Measurements from ENCODE around the gene NSUN6. TPM values are rescaled to one million over a fixed set of nuclear protein-coding genes. Genes with fewer than 3 reads are reported as not detected.
"Not testable (repeated sequence)": the region's sequence is repeated elsewhere in the genome, so short reads cannot be mapped to it uniquely, and the experiment has no call there.

The NSUN6 gene
- polyA plus RNA-seq, 4 donors = 6.0 to 21.9 (median 8.5) TPM

GRCh38 chr10:18632500-18632899, 18.9 kb downstream of the NSUN6 start:
- not testable (repeated sequence) for FAIRE-seq; H3K36me3 ChIP-seq (ENCODE audit: control insufficient read depth in 3 of 3, insufficient read depth in 2 of 3, low read depth in 1 of 3, low read length in 3 of 3); H3K4me1 ChIP-seq (ENCODE audit: control insufficient read depth in 3 of 3, insufficient read depth in 2 of 3, low read depth in 1 of 3, low read length in 2 of 3); H3K27me3 ChIP-seq (ENCODE audit: control insufficient read depth in 3 of 3, insufficient read depth in 3 of 3, low read length in 3 of 3); H3K27ac ChIP-seq (ENCODE audit: low read depth in 1 of 3, low read length in 2 of 3); H3K9me3 ChIP-seq (ENCODE audit: control insufficient read depth in 2 of 2, insufficient read depth in 1 of 2, low read depth in 1 of 2, low read length in 1 of 2); DNase-seq; H3K4me3 ChIP-seq (ENCODE audit: low read depth in 1 of 3, low read length in 3 of 3)
- 90 to 97% (median 96%) methylated on average over 2 of the region's 3 CpGs for WGBS, 3 donors

- not testable (repeated sequence) for H3K27me3 ChIP-seq (ENCODE audit: control insufficient read depth in 3 of 3, insufficient read depth in 3 of 3, low read length in 3 of 3); H3K9me3 ChIP-seq (ENCODE audit: control insufficient read depth in 2 of 2, insufficient read depth in 1 of 2, low read depth in 1 of 2, low read length in 1 of 2); FAIRE-seq; H3K4me1 ChIP-seq (ENCODE audit: control insufficient read depth in 3 of 3, insufficient read depth in 2 of 3, low read depth in 1 of 3, low read length in 2 of 3); H3K36me3 ChIP-seq (ENCODE audit: control insufficient read depth in 3 of 3, insufficient read depth in 2 of 3, low read depth in 1 of 3, low read length in 3 of 3)
- Histone ChIP-seq H3K27ac (ENCODE audit: low read depth in 1 of 3, low read length in 2 of 3) (peak overlapping the region; percentile 66 to 80 (median 78)), H3K4me3 (ENCODE audit: low read depth in 1 of 3, low read length in 3 of 3) (peak overlapping the region in 2 of 3 donors; percentile 50 to 71)
- WGBS, 3 donors = 4 to 15% (median 6%) methylated on average over 24 to 25 of the region's 25 CpGs
- peak; percentile 61 to 79 for DNase-seq
Measured at GRCh38 chr10:18627452-18628018, 23.9 kb downstream of the NSUN6 start.

- no peak overlapping the region for H3K4me3 ChIP-seq (ENCODE audit: low read depth in 1 of 3, low read length in 3 of 3)
- no peak for FAIRE-seq
- 13 to 65% (median 50%) methylated on average over 5 of the region's 5 CpGs for WGBS, 3 donors
Measured at GRCh38 chr10:18625886-18626285, 25.5 kb downstream of the NSUN6 start.

GRCh38 chr10:18623671-18624070, 27.7 kb downstream of the NSUN6 start:
- 57 to 88% (median 59%) methylated on average over 1 of the region's 1 CpG for WGBS, 3 donors
- H3K4me1 ChIP-seq (ENCODE audit: control insufficient read depth in 3 of 3, insufficient read depth in 2 of 3, low read depth in 1 of 3, low read length in 2 of 3); H3K9me3 ChIP-seq (ENCODE audit: control insufficient read depth in 2 of 2, insufficient read depth in 1 of 2, low read depth in 1 of 2, low read length in 1 of 2): not testable (repeated sequence)

More at GRCh38 chr10:18625886-18626285, 25.5 kb downstream of the NSUN6 start:
- peak in 1 of 2 donors; percentile 16 for DNase-seq
- Histone ChIP-seq H3K27me3 (ENCODE audit: control insufficient read depth in 3 of 3, insufficient read depth in 3 of 3, low read length in 3 of 3) (no peaks in the 10 kb centered on the region), H3K36me3 (ENCODE audit: control insufficient read depth in 3 of 3, insufficient read depth in 2 of 3, low read depth in 1 of 3, low read length in 3 of 3) (peaks cover 0 to 6% (median 0%) of the 10 kb centered on the region in 3 donors), H3K27ac (ENCODE audit: low read depth in 1 of 3, low read length in 2 of 3) (peak overlapping the region in 1 of 3 donors; percentile 1), H3K9me3 (ENCODE audit: control insufficient read depth in 2 of 2, insufficient read depth in 1 of 2, low read depth in 1 of 2, low read length in 1 of 2) (no peaks in the 10 kb centered on the region), H3K4me1 (ENCODE audit: control insufficient read depth in 3 of 3, insufficient read depth in 2 of 3, low read depth in 1 of 3, low read length in 2 of 3) (peaks cover 0 to 3% (median 3%) of the 10 kb centered on the region in 3 donors)

GRCh38 chr10:18620856-18621255, 30.5 kb downstream of the NSUN6 start:
- Histone ChIP-seq H3K4me1 (ENCODE audit: control insufficient read depth in 3 of 3, insufficient read depth in 2 of 3, low read depth in 1 of 3, low read length in 2 of 3) (peaks cover 0 to 3% (median 0%) of the 10 kb centered on the region in 3 donors), H3K9me3 (ENCODE audit: control insufficient read depth in 2 of 2, insufficient read depth in 1 of 2, low read depth in 1 of 2, low read length in 1 of 2) (no peaks in the 10 kb centered on the region), H3K27ac (ENCODE audit: low read depth in 1 of 3, low read length in 2 of 3) (peak overlapping the region in 1 of 3 donors; percentile 39), H3K27me3 (ENCODE audit: control insufficient read depth in 3 of 3, insufficient read depth in 3 of 3, low read length in 3 of 3) (no peaks in the 10 kb centered on the region), H3K4me3 (ENCODE audit: low read depth in 1 of 3, low read length in 3 of 3) (no peak overlapping the region), H3K36me3 (ENCODE audit: control insufficient read depth in 3 of 3, insufficient read depth in 2 of 3, low read depth in 1 of 3, low read length in 3 of 3) (peaks cover 0 to 2% (median 2%) of the 10 kb centered on the region in 3 donors)
- DNase-seq (no peak), FAIRE-seq (no peak)

More at GRCh38 chr10:18623671-18624070, 27.7 kb downstream of the NSUN6 start:
- FAIRE-seq; H3K4me3 ChIP-seq (ENCODE audit: low read depth in 1 of 3, low read length in 3 of 3); H3K27ac ChIP-seq (ENCODE audit: low read depth in 1 of 3, low read length in 2 of 3); DNase-seq; H3K36me3 ChIP-seq (ENCODE audit: control insufficient read depth in 3 of 3, insufficient read depth in 2 of 3, low read depth in 1 of 3, low read length in 3 of 3); H3K27me3 ChIP-seq (ENCODE audit: control insufficient read depth in 3 of 3, insufficient read depth in 3 of 3, low read length in 3 of 3): not testable (repeated sequence)

- Histone ChIP-seq H3K4me3 (ENCODE audit: low read depth in 1 of 3, low read length in 3 of 3) (no peak overlapping the region), H3K27ac (ENCODE audit: low read depth in 1 of 3, low read length in 2 of 3) (no peak overlapping the region), H3K9me3 (ENCODE audit: control insufficient read depth in 2 of 2, insufficient read depth in 1 of 2, low read depth in 1 of 2, low read length in 1 of 2) (no peaks in the 10 kb centered on the region), H3K4me1 (ENCODE audit: control insufficient read depth in 3 of 3, insufficient read depth in 2 of 3, low read depth in 1 of 3, low read length in 2 of 3) (peaks cover 0 to 3% (median 0%) of the 10 kb centered on the region in 3 donors), H3K27me3 (ENCODE audit: control insufficient read depth in 3 of 3, insufficient read depth in 3 of 3, low read length in 3 of 3) (no peaks in the 10 kb centered on the region), H3K36me3 (ENCODE audit: control insufficient read depth in 3 of 3, insufficient read depth in 2 of 3, low read depth in 1 of 3, low read length in 3 of 3) (peaks cover 0 to 2% (median 0%) of the 10 kb centered on the region in 3 donors)
- no peak for DNase-seq
- FAIRE-seq = no peak
- 98 to 99% (median 98%) methylated on average over 3 of the region's 3 CpGs for WGBS, 3 donors
Measured at GRCh38 chr10:18619016-18619415, 32.4 kb downstream of the NSUN6 start.

- 57 to 63% (median 62%) methylated on average over 3 of the region's 3 CpGs for WGBS, 3 donors
- Histone ChIP-seq H3K27me3 (ENCODE audit: control insufficient read depth in 3 of 3, insufficient read depth in 3 of 3, low read length in 3 of 3) (no peaks in the 10 kb centered on the region), H3K27ac (ENCODE audit: low read depth in 1 of 3, low read length in 2 of 3) (no peak overlapping the region), H3K4me1 (ENCODE audit: control insufficient read depth in 3 of 3, insufficient read depth in 2 of 3, low read depth in 1 of 3, low read length in 2 of 3) (peaks cover 0 to 3% (median 0%) of the 10 kb centered on the region in 3 donors), H3K4me3 (ENCODE audit: low read depth in 1 of 3, low read length in 3 of 3) (no peak overlapping the region), H3K36me3 (ENCODE audit: control insufficient read depth in 3 of 3, insufficient read depth in 2 of 3, low read depth in 1 of 3, low read length in 3 of 3) (peaks cover 1 to 6% (median 2%) of the 10 kb centered on the region in 3 donors), H3K9me3 (ENCODE audit: control insufficient read depth in 2 of 2, insufficient read depth in 1 of 2, low read depth in 1 of 2, low read length in 1 of 2) (no peaks in the 10 kb centered on the region)
- FAIRE-seq (no peak), DNase-seq (no peak)
Measured at GRCh38 chr10:18616337-18616736, 35.0 kb downstream of the NSUN6 start.

- Histone ChIP-seq H3K27me3 (ENCODE audit: control insufficient read depth in 3 of 3, insufficient read depth in 3 of 3, low read length in 3 of 3) (no peaks in the 10 kb centered on the region), H3K9me3 (ENCODE audit: control insufficient read depth in 2 of 2, insufficient read depth in 1 of 2, low read depth in 1 of 2, low read length in 1 of 2) (no peaks in the 10 kb centered on the region), H3K4me3 (ENCODE audit: low read depth in 1 of 3, low read length in 3 of 3) (no peak overlapping the region), H3K4me1 (ENCODE audit: control insufficient read depth in 3 of 3, insufficient read depth in 2 of 3, low read depth in 1 of 3, low read length in 2 of 3) (peaks cover 0 to 3% (median 0%) of the 10 kb centered on the region in 3 donors), H3K27ac (ENCODE audit: low read depth in 1 of 3, low read length in 2 of 3) (no peak overlapping the region), H3K36me3 (ENCODE audit: control insufficient read depth in 3 of 3, insufficient read depth in 2 of 3, low read depth in 1 of 3, low read length in 3 of 3) (peaks cover 2 to 6% (median 2%) of the 10 kb centered on the region in 3 donors)
- DNase-seq (no peak), FAIRE-seq (no peak)
- 89 to 95% (median 91%) methylated on average over 4 of the region's 4 CpGs for WGBS, 3 donors
Measured at GRCh38 chr10:18615618-18616017, 35.8 kb downstream of the NSUN6 start.

- DNase-seq = no peak
- no peak for FAIRE-seq
- H3K4me1 ChIP-seq (ENCODE audit: control insufficient read depth in 3 of 3, insufficient read depth in 2 of 3, low read depth in 1 of 3, low read length in 2 of 3) = peaks cover 0 to 11% (median 5%) of the 10 kb centered on the region in 3 donors
- H3K9me3 ChIP-seq (ENCODE audit: control insufficient read depth in 2 of 2, insufficient read depth in 1 of 2, low read depth in 1 of 2, low read length in 1 of 2) = no peaks in the 10 kb centered on the region
- peaks cover under 1 to 14% (median 2%) of the 10 kb centered on the region in 3 donors for H3K36me3 ChIP-seq (ENCODE audit: control insufficient read depth in 3 of 3, insufficient read depth in 2 of 3, low read depth in 1 of 3, low read length in 3 of 3)
- WGBS, 3 donors = 97 to 98% (median 98%) methylated on average over 4 of the region's 4 CpGs
- H3K27ac ChIP-seq (ENCODE audit: low read depth in 1 of 3, low read length in 2 of 3) = peak overlapping the region in 1 of 3 donors; percentile 58
- H3K4me3 ChIP-seq (ENCODE audit: low read depth in 1 of 3, low read length in 3 of 3) = no peak overlapping the region
- H3K27me3 ChIP-seq (ENCODE audit: control insufficient read depth in 3 of 3, insufficient read depth in 3 of 3, low read length in 3 of 3) = no peaks in the 10 kb centered on the region
Measured at GRCh38 chr10:18611168-18611567, 40.2 kb downstream of the NSUN6 start.

Measured in small intestine (tissue), 7 donors.